Measurements from ENCODE around the gene CBX8. TPM values are rescaled to one million over a fixed set of nuclear protein-coding genes. Genes with fewer than 3 reads are reported as not detected.
A peak's percentile ranks its signal among the peaks of the same experiment; 100 is the strongest.

CBX8 gene
- total and polyA plus RNA-seq, 2 of the 13 experiments (the other 11 are each of a cell fraction or from before 2014, with no cell fraction given) = 0.34 to 12.6 TPM

- ChIA-PET CTCF (ENCODE audit: low intra/inter-chr PET ratio, low total read pairs) (no interaction called here), POLR2A (interaction anchor here (0.9 to 1.0 kb wide), 4 partner anchors 8 to 189 kb away, joined by 3 to 6 read pairs (median 4); partner anchors contain the start of genes CBX4 and CBX8)
- Histone ChIP-seq H2AFZ (ENCODE audit: low read length) (no peak overlapping the region), H3K27me3 (ENCODE audit: control insufficient read depth in 1 of 2, insufficient read depth in 2 of 2, low read length in 2 of 2) (peaks cover 49 to 95% of the 10 kb centered on the region in 2 experiments), H3K4me3 (replicated peaks in 1 of 3; ENCODE audit: insufficient read depth in 1 of 3, low read depth in 2 of 3, low read length in 3 of 3) (no peak overlapping the region), H3K4me1 (ENCODE audit: insufficient read depth, low read length) (peaks cover 61% of the 10 kb centered on the region), H3K27ac (ENCODE audit: extremely low read length, insufficient read depth, low read length) (no peak overlapping the region), H3K9me3 (ENCODE audit: low read length) (no peaks in the 10 kb centered on the region), H4K20me1 (ENCODE audit: insufficient read depth, low read length) (no peaks in the 10 kb centered on the region), H3K4me2 (ENCODE audit: low read depth, low read length) (no peak overlapping the region), H3K79me2 (ENCODE audit: insufficient read depth, low read length) (no peaks in the 10 kb centered on the region), H3K36me3 (replicated peaks in 1 of 2; ENCODE audit: control insufficient read depth in 1 of 2, insufficient read depth in 2 of 2, low read length in 2 of 2) (no peaks in the 10 kb centered on the region), H3K9ac (ENCODE audit: insufficient read depth, low read depth, low read length) (no peak overlapping the region)
- no peak for FAIRE-seq
- ATAC-seq = no peak
- no peak for DNase-seq (ENCODE audit: low spot score)
- WGBS (ENCODE audit: low lambda C conversion rate) = 50% methylated on average over 22 of the region's 22 CpGs
- BruUV-seq (replicated peaks) = no TSS peak
- TF ChIP-seq RNF2 (conservative IDR thresholded peaks at IDR 0.05; ENCODE audit: low read depth) = 0 out of 2 replicates have a peak, but pooled peaks have one; percentile 27
- TF ChIP-seq, protein P1, sequence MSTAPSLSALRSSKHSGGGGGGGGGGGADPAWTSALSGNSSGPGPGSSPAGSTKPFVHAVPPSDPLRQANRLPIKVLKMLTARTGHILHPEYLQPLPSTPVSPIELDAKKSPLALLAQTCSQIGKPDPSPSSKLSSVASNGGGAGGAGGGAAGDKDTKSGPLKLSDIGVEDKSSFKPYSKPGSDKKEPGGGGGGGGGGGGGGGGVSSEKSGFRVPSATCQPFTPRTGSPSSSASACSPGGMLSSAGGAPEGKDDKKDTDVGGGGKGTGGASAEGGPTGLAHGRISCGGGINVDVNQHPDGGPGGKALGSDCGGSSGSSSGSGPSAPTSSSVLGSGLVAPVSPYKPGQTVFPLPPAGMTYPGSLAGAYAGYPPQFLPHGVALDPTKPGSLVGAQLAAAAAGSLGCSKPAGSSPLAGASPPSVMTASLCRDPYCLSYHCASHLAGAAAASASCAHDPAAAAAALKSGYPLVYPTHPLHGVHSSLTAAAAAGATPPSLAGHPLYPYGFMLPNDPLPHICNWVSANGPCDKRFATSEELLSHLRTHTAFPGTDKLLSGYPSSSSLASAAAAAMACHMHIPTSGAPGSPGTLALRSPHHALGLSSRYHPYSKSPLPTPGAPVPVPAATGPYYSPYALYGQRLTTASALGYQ (CRISPR knock-in tag; IDR thresholded peaks at IDR 0.05) = no peak
- intact Hi-C loops (cut with micrococcal nuclease; ENCODE audit: unreplicated experiment) = no loop called here
- in situ Hi-C loops (cut with HindIII; ENCODE audit: extremely low pct_ligation_motif_present, low pct_unique_long_range_greater_than_20kb) = loop anchor here (5.0 kb wide), 1 partner anchor 112 kb away; no protein-coding TSS in a partner anchor
Observed at GRCh38 chr17:79804856-79805696, 8.2 kb upstream of the CBX8 start.

Data from HepG2 (cell line).